SK-N-SH (cell line): ENCODE measurements around the gene TBX2.

Experiments
- CTCF ChIP-seq: fragments of 200-600 bp; sonication (generic); IDR thresholded peaks from 2 replicates; pipeline ENCODE4 v1.6.1; 2017; ENCODE audit warnings: antibody characterized with exemption, mild to moderate bottlenecking, moderate library complexity
- MAX ChIP-seq: IDR thresholded peaks from 2 replicates; pipeline ENCODE4 v1.4.0; 2012; ENCODE audit warnings: low read depth
- MXI1 ChIP-seq: IDR thresholded peaks from 2 replicates; pipeline ENCODE4 v1.6.1; 2012; ENCODE audit warnings: mild to moderate bottlenecking, low read depth, low read length, improper control_type of control experiment
- NFIC ChIP-seq: IDR thresholded peaks from 2 replicates; pipeline ENCODE4 v1.4.0; 2012; ENCODE audit warnings: borderline replicate concordance
- POLR2AphosphoS5 ChIP-seq: IDR thresholded peaks from 2 replicates; pipeline ENCODE4 v1.6.1; 2012; ENCODE audit warnings: low read depth, low read length
- RAD21 ChIP-seq: IDR thresholded peaks from 2 replicates; pipeline ENCODE4 v1.6.1; 2012; ENCODE audit warnings: mild to moderate bottlenecking, low read length
- REST ChIP-seq: IDR thresholded peaks from 2 replicates; pipeline ENCODE4 v1.6.1; 2012; ENCODE audit warnings: mild to moderate bottlenecking, low read depth, low read length, moderate library complexity
- TF ChIP-seq, protein P1 (sequence below): IDR thresholded peaks from 2 replicates; pipeline ENCODE4 v1.4.0; 2012; ENCODE audit warnings: low read depth, borderline replicate concordance

DNA sequence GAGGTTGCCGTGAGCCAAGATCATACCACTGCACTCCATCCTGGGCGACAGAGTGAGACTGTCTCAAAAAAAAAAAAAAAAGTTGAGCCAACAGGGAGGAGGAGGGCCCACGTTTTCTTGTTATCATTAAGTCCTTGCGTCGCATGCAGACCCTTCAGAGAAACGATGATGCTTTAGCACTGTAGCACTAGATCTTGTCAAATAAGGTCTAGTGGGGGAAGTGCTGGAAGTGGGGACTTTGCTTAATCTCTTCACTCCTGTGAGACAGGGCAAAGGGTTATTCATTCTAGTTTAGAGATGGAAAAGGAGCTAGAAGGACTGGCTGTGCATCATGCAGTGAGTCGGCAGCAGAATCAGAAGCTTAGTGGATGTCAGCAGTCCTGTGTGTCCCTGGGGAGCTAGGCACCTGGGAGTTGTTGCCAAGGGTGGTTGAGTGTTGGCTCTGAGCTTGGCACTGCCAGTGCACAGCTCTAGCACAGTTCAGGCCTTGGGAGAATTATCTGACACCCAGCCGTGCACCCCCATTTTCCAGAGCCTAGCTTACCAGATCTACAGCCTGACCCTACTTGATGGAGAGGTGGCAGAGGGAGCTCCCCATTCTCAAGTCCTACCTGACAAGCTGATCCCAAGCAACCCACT lies 33.4 kb upstream of the TBX2 start:
- no peak for TF ChIP-seq RAD21
- no peak for TF ChIP-seq NFIC
- TF ChIP-seq CTCF: no peak
- no peak for TF ChIP-seq REST
- TF ChIP-seq POLR2AphosphoS5: no peak
- TF ChIP-seq MAX: no peak
- TF ChIP-seq, protein P1, sequence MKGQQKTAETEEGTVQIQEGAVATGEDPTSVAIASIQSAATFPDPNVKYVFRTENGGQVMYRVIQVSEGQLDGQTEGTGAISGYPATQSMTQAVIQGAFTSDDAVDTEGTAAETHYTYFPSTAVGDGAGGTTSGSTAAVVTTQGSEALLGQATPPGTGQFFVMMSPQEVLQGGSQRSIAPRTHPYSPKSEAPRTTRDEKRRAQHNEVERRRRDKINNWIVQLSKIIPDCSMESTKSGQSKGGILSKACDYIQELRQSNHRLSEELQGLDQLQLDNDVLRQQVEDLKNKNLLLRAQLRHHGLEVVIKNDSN: no peak
- TF ChIP-seq MXI1: no peak
